Suprapubic skin (tissue), 4 donors: Measurements from ENCODE around the gene ERBB4. TPM values are rescaled to one million over a fixed set of nuclear protein-coding genes. Genes with fewer than 3 reads are reported as not detected.

Source experiments
- DNase-seq, 2 donors: peaks; one replicate each; pipeline ENCODE4 v3.0.0-alpha.2; 2019; ENCODE audit warnings: low spot score in 2 of 2
- H3K27ac ChIP-seq: fragments of 200-600 bp; sonication (generic); one replicate; pipeline ENCODE4 v1.5.1; 2019
- H3K27me3 ChIP-seq: fragments of 200-600 bp; sonication (generic); one replicate; pipeline ENCODE4 v1.5.1; 2019
- H3K36me3 ChIP-seq: fragments of 200-600 bp; sonication (generic); one replicate; pipeline ENCODE4 v1.5.1; 2019
- H3K4me1 ChIP-seq: fragments of 200-600 bp; sonication (generic); one replicate; pipeline ENCODE4 v1.5.1; 2019
- H3K4me3 ChIP-seq: fragments of 200-600 bp; sonication (generic); one replicate; pipeline ENCODE4 v1.5.1; 2019; ENCODE audit warnings: mild to moderate bottlenecking
- H3K9me3 ChIP-seq: fragments of 200-600 bp; sonication (generic); one replicate; pipeline ENCODE4 v1.5.1; 2019
- EP300 ChIP-seq: sonication (generic); formaldehyde crosslinking; IDR thresholded peaks from one replicate; pipeline ENCODE4 v1.6.1; 2017; ENCODE audit warnings: antibody characterized with exemption
- POLR2A ChIP-seq, 2 donors: fragments of 450-650 bp; IDR thresholded peaks; one replicate each; pipeline ENCODE4 v1.6.1; 2017; ENCODE audit warnings: antibody characterized with exemption in 2 of 2, mild to moderate bottlenecking in 2 of 2, moderate library complexity in 2 of 2
- POLR2AphosphoS5 ChIP-seq, 3 donors: sonication (generic); formaldehyde crosslinking; IDR thresholded peaks; one replicate each; pipeline ENCODE4 v1.6.1; 2017; ENCODE audit warnings: antibody characterized with exemption in 3 of 3
- WGBS: methylation state at CpG from one replicate; pipeline ENCODE4 v1.1.5; 2018; 5-methylcytosine and 5-hydroxymethylcytosine counted together
- total RNA-seq, 4 donors: library from RNA; depleted of rRNA; stranded (reverse); fragments of >200 nt; gene quantifications; one replicate each; pipeline ENCODE4 v1.1.0, GENCODE V29; 2016
- TF ChIP-seq, protein P1 (sequence below), 2 donors: fragments of 200-600 bp in 1 of 2; fragments of 450-650 bp in 1 of 2; sonication (generic) in 1 of 2; IDR thresholded peaks; one replicate each; pipeline ENCODE4 v1.5.1; 2016 to 2019; ENCODE audit warnings: antibody characterized with exemption in 2 of 2, mild to moderate bottlenecking in 1 of 2, moderate library complexity in 1 of 2

ERBB4 gene
- total RNA-seq, 4 donors from 2014 or later: 0.95 to 6.4 (median 1.5) TPM

DNA sequence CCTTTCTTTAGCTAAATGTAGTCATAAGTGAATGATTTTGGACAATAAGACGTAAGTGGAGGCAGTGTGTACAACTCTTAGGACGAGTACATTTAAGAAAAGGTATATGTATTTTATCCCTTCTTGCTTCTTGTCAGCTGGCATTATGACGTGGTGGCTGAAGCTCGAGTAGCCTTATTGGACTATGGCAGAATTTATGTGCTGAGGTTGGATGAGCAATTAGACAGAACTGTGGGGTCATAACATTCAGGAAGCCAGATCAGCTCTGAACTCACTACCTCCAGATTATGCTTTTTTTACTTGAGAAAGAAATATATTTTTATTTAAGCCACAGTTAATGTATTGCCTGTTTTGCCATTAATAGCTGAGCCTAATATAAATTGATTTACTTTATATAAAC, 661.5 kb downstream of the ERBB4 start:
- WGBS: 68% methylated on average over 4 of the region's 4 CpGs
- Histone ChIP-seq H3K4me3 (no peak overlapping the region), H3K36me3 (no peaks in the 10 kb centered on the region), H3K27me3 (no peaks in the 10 kb centered on the region), H3K4me1 (no peaks in the 10 kb centered on the region), H3K9me3 (no peaks in the 10 kb centered on the region), H3K27ac (no peak overlapping the region)
- TF ChIP-seq POLR2AphosphoS5 (IDR thresholded peaks at IDR 0.05) (no peak), POLR2A (IDR thresholded peaks at IDR 0.05) (no peak), EP300 (no peak)
- TF ChIP-seq, protein P1, sequence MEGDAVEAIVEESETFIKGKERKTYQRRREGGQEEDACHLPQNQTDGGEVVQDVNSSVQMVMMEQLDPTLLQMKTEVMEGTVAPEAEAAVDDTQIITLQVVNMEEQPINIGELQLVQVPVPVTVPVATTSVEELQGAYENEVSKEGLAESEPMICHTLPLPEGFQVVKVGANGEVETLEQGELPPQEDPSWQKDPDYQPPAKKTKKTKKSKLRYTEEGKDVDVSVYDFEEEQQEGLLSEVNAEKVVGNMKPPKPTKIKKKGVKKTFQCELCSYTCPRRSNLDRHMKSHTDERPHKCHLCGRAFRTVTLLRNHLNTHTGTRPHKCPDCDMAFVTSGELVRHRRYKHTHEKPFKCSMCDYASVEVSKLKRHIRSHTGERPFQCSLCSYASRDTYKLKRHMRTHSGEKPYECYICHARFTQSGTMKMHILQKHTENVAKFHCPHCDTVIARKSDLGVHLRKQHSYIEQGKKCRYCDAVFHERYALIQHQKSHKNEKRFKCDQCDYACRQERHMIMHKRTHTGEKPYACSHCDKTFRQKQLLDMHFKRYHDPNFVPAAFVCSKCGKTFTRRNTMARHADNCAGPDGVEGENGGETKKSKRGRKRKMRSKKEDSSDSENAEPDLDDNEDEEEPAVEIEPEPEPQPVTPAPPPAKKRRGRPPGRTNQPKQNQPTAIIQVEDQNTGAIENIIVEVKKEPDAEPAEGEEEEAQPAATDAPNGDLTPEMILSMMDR (IDR thresholded peaks at IDR 0.05): no peak
- DNase-seq: no peak

DNA sequence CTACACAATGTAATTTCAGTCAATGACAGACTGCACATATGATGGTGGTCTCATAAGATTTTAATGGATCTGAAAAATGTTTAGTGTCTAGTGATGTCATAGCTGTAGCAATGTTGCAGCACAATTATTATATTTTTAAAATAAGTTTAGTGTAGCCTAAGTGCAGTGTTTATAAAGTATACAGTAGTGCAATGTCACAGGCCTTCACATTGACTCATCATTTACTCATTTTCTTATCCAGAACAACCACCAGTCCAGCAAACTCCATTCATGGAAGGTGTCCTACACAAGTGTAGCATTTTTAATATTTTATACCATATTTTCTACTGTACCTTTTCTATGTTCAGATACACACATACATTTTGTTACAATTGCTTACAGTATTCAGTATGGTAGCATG, 663.1 kb downstream of the ERBB4 start:
- Histone ChIP-seq H3K27ac (no peak overlapping the region), H3K4me3 (no peak overlapping the region), H3K9me3 (no peaks in the 10 kb centered on the region), H3K4me1 (no peaks in the 10 kb centered on the region), H3K36me3 (no peaks in the 10 kb centered on the region), H3K27me3 (no peaks in the 10 kb centered on the region)
- TF ChIP-seq EP300: no peak
- no peak for TF ChIP-seq POLR2A (IDR thresholded peaks at IDR 0.05)
- TF ChIP-seq POLR2AphosphoS5 (IDR thresholded peaks at IDR 0.05): no peak
- TF ChIP-seq, protein P1 (IDR thresholded peaks at IDR 0.05): no peak
- DNase-seq: no peak

DNA sequence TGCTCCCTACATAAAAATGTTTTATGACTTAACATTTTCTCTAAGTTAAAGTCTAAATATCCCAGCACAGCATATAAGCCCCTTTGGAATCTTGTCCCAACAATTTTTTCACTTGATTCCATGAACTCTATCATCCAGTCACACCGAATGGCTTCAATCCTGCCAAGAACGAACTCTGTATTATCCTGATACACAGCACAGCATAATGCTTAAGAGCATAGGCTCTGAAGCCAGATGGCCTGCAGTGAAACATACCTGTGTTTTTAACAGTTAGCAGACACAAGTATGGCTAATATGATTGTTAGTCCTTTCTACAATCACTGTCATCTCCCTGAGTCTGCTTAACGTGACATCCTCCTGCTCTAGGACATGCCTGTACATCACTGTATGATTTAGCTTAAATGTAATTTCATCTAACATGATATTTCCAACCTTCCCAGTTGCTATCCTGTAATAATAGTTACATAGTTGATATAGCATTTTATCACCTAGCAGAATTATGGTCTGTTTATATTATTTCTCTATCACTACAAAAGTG, 669.5 kb downstream of the ERBB4 start:
- no peaks in the 10 kb centered on the region for H3K4me1 ChIP-seq
- 67% methylated on average over 3 of the region's 3 CpGs for WGBS

DNA sequence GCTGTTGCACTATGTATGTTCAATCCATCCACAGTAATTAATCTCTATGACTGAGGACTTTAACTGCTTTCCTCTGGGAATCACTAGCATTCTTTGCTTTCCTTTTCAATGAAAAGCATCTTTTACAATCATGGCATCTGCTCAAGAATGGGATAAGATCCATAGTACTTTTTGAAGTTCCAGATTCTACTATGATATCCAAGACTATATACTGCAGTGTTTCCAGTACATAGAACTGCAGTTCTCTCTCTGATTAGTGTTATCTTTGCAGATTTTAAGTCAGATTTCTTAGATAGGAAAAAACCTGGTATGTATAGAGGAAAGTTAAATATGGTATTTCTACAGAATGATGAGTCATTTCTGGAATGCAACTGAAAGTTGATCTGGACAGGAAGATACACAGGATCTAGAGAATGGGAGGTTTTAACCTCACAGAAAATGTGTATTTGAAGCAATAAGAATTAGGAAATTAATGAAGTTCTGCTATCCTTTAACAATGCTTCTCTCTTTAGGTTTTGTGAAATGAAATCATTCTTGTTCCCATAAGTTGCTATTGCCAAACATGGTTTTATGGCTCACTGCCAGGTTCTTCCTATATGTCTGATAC, 670.7 kb downstream of the ERBB4 start:
- H3K27ac ChIP-seq: no peak overlapping the region
- no peaks in the 10 kb centered on the region for H3K4me1 ChIP-seq
- H3K4me3 ChIP-seq: no peak overlapping the region
- H3K9me3 ChIP-seq: peaks cover 1% of the 10 kb centered on the region
- H3K27me3 ChIP-seq: no peaks in the 10 kb centered on the region
- TF ChIP-seq EP300: no peak
- TF ChIP-seq POLR2AphosphoS5 (IDR thresholded peaks at IDR 0.05): no peak
- no peak for TF ChIP-seq POLR2A (IDR thresholded peaks at IDR 0.05)
- TF ChIP-seq, protein P1 (IDR thresholded peaks at IDR 0.05): no peak
- H3K36me3 ChIP-seq: no peaks in the 10 kb centered on the region
- no peak for DNase-seq

More for the DNA sequence above, 669.5 kb downstream of the ERBB4 start:
- no peak overlapping the region for H3K27ac ChIP-seq
- H3K36me3 ChIP-seq: no peaks in the 10 kb centered on the region
- H3K9me3 ChIP-seq: no peaks in the 10 kb centered on the region
- H3K4me3 ChIP-seq: no peak overlapping the region
- TF ChIP-seq POLR2AphosphoS5 (IDR thresholded peaks at IDR 0.05): no peak
- TF ChIP-seq, protein P1 (IDR thresholded peaks at IDR 0.05): no peak
- no peak for TF ChIP-seq EP300
- no peak for TF ChIP-seq POLR2A (IDR thresholded peaks at IDR 0.05)
- no peak for DNase-seq
- no peaks in the 10 kb centered on the region for H3K27me3 ChIP-seq

DNA sequence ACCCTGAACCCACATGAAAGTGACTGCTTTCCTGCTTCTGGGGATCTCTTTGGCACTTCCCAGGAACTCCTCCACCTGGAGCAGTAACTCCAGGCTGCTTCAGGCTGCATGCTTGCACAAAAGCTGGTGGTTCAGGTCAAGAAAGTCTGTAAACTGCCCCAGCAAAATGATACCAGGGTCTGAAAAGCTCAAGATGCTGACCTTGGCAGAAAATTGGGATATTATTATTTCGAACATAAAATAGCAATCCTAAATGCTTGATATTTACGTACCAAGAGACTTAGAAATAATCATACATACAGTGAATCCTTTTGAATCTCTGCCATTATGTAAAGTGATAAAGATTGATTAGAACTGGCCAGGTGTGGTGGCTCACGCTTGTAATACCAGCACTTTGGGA, 674.3 kb downstream of the ERBB4 start:
- no peaks in the 10 kb centered on the region for H3K4me1 ChIP-seq
- H3K9me3 ChIP-seq: peaks cover 5% of the 10 kb centered on the region
- 96% methylated on average over 3 of the region's 3 CpGs for WGBS
- H3K36me3 ChIP-seq: no peaks in the 10 kb centered on the region
- TF ChIP-seq EP300 (no peak), POLR2A (IDR thresholded peaks at IDR 0.05) (no peak), POLR2AphosphoS5 (IDR thresholded peaks at IDR 0.05) (no peak)
- TF ChIP-seq, protein P1 (IDR thresholded peaks at IDR 0.05): no peak
- H3K4me3 ChIP-seq: no peak overlapping the region
- DNase-seq: no peak
- H3K27ac ChIP-seq: no peak overlapping the region
- H3K27me3 ChIP-seq: no peaks in the 10 kb centered on the region
